NB4 (cell line): Measurements from ENCODE around the gene MAP3K5.

ENCODE experiments used
- TF ChIP-seq, protein P1 (sequence below): IDR thresholded peaks from one replicate; pipeline ENCODE4 v1.5.1; 2012; ENCODE audit warnings: low read depth, low read length
- TF ChIP-seq, protein P2 (sequence below): IDR thresholded peaks from 2 replicates; pipeline ENCODE4 v1.6.1; 2011; ENCODE audit warnings: low read depth, low read length

DNA sequence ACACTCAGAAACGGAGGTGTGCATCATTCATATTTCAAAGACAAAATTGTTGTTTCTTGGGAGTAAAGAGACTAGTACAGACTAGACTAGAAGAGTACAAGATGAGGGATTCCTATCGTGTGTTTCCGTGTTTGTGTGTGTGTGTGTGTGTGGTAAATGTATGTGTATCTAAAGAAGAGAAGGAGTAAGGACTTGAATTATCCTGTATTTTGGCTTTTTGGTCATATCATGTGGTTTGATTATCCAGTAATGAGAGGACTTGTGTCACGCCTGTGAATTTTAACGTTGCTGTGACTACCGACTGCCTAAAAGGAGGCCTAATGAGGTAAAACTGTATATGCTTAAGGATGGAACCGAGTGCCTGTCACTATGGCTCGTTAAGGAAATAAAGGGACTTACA is 197.6 kb downstream of the MAP3K5 start:
- TF ChIP-seq, protein P1, sequence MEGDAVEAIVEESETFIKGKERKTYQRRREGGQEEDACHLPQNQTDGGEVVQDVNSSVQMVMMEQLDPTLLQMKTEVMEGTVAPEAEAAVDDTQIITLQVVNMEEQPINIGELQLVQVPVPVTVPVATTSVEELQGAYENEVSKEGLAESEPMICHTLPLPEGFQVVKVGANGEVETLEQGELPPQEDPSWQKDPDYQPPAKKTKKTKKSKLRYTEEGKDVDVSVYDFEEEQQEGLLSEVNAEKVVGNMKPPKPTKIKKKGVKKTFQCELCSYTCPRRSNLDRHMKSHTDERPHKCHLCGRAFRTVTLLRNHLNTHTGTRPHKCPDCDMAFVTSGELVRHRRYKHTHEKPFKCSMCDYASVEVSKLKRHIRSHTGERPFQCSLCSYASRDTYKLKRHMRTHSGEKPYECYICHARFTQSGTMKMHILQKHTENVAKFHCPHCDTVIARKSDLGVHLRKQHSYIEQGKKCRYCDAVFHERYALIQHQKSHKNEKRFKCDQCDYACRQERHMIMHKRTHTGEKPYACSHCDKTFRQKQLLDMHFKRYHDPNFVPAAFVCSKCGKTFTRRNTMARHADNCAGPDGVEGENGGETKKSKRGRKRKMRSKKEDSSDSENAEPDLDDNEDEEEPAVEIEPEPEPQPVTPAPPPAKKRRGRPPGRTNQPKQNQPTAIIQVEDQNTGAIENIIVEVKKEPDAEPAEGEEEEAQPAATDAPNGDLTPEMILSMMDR = no peak
- TF ChIP-seq, protein P2, sequence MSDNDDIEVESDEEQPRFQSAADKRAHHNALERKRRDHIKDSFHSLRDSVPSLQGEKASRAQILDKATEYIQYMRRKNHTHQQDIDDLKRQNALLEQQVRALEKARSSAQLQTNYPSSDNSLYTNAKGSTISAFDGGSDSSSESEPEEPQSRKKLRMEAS = no peak
